NK-92 (cell line): ENCODE results near the gene FAXC.
"Not testable (repeated sequence)": the region's sequence is repeated elsewhere in the genome, so short reads cannot be mapped to it uniquely, and the experiment has no call there.

Experiments
- DNase-seq: peaks from one replicate; lab custom pipeline; 2025; ENCODE audit not compliant: unreplicated experiment; lab: John Stamatoyannopoulos, UW

FAXC gene

DNA sequence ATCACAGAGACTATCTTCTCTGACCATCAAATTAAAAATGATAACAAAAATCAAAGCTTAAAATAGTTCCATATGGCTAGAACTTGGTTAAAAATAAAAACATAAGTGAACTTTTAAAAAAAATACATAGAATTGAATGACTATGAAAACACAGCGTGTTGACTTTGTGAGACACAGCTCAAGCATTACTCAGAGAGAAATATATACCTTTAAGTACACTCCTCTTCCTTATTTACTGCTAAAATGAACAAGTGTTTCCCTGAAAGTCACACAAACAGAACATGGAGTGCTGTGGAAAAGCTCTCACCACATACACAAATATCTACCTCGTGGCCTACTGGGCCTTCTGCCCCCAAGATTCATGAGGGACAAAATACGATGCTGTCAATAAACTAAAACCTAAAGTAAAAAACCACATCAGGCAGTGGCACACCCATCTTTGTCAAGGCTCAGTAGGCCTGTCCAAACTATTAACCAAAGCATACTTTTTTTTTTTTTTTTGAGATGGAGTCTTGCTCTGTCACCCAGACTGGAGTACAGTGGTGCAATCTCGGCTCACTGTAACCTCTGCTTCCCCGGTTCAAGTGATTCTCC, 7.5 kb downstream of the FAXC start:
- no peak for DNase-seq

DNA sequence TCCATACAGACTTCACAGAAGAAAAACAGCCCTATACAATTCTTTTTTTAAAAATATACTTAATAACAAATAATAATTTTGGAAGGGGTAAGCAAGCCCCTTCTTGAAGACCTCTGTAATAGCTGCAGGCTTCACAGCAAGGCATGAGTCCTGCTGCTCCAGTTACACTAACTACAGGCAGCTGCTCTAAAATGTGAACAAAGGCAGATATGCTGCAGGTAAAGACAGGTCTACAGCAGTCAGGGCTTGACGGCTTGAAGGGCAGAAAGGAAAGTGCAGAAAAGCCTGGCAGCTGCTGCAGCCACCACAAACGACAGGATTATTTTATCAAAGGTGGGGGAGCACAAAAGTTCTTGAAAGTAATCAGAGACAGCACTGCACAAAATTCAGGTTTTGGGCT, 11.3 kb downstream of the FAXC start:
- no peak for DNase-seq

DNA sequence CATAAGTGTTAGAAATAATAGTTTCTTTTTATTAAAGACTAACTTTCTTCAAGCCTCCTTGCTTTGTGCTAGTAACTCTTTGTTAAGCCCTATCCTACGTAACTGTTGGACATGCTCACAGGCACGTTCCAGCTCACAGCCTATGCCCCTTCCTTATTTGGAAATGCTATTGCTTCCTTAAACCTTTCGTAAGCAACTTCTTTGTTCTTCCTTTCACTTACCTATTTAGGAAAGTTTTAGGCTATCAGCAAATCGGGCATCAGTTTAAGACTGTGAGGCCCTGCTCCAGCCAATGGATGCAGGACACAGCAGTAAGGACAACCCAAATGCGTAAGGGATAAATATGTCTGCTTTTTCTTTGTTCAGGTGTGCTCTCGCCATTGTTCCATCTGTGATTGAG, 14.2 kb downstream of the FAXC start:
- DNase-seq, result not testable (repeated sequence)

DNA sequence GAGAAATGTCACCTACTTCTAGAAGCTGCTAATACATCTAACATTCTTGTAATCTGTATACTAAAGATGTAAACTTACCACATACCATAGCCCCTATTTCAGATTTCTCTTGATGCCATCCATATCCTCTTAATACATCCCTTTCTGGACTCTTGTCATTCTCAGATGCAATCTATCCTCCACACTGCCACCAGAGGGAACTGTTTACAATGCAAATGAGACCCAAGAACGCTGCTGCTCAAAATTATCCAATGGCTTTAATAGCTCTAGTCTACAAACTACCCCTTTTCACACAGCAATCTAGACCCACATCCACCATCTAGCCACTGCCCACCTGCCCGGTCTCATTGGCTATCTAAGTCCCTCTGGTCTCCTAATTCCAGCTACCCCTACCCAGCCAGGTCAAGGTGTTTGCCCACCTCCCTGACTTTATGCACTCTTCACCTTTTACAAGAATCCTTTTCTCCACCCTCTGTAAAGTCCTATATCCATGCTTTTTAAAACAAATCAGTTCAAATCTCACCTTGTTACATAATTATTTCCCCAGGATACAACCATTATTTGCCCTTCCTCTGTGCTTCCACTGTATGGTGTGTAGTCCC, 14.8 kb downstream of the FAXC start:
- DNase-seq, result no peak

DNA sequence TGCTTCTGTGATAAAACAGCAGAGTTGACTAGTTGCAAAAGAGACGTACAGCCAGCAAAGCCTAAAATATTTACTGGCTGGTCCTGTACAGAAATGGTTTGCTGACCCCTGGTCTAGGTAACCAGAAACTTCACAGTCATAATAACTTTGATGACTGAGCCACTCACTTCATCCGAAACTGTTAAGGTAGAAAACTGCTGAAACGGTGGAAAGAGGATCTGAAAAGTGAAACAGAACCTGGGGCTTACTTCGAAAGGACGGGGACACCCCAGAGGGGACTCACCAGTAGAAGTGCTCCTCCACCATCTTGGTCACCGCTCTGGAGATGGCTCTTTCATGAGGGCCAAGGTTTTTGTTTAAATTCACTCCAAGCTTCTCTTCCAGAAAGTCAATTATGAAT, 16.4 kb downstream of the FAXC start:
- DNase-seq, result no peak

DNA sequence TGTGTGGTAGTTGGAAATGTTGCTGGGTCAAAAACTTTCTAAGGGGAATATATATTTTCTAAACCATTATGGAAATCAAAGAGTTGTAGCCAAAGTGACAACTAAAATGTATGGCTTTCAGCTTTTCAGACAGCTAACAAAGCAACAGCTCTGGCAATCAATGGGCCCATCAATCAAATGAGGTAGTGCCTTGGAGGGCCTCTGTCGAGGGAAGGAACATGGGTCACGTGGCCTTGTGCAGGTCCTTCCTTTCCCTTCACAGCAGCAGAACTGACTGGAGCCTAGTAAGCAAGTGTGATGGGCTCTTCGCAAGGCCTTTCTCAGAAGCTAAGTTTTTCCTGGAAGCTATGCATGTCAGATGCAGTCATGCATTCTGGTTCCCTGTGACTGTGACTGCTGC, 17.9 kb downstream of the FAXC start:
- DNase-seq, result no peak

DNA sequence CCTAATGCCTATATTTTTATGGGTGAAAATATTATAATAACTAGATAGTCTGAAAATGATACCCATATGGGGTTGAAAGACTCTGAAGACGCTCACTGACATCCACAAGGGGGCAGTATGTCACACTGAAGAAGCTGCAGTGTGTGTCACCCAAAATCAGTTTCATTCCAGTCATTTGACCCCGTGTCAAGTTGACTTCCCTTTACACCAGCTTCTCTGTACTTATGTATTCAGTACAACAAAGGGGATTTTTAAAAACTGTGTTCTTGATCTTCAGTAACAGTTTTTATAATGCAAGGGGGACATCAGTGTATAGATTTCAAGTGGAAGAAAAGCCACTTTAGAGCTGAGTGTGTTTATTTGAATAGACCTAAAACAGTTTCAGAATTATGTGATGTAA, 19.3 kb downstream of the FAXC start:
- no peak for DNase-seq

DNA sequence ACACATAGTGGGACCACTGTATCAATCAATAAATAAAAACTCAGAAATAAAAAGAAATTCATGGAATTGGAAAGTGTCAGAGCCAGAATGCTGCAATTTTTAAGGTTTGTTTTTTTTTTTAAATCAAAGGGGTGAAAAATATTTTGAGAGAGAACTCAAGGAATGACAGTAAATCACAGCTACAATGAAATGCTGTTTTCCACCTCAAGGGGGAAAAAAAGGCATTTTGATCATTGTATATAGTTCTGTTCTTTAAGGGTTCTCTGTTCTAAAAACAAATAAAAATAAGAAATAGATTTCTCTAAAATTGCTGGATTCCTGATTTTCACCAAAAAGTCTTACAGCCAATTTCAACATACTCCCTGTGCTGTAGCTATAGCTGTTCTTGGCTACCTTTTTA, 24.5 kb downstream of the FAXC start:
- DNase-seq, result no peak

DNA sequence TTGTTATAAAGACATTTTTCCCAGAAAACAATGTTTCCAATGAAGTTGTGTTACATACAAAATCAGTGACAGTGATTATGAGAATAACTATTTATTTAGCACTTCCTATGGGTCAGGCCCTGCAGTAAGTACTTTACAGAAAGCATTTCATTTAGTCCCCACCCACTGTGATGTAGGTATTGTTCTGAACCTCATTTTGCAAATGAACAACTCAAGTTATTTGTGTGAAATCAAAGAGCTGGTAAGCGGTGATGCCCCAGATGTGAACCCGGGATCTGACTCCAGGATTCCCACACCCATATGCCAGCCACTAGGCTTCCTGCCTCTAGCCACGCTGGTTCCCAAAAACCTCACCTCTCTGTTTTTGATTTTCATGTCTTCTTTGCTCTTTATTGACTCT, 30.9 kb downstream of the FAXC start:
- DNase-seq, result no peak

DNA sequence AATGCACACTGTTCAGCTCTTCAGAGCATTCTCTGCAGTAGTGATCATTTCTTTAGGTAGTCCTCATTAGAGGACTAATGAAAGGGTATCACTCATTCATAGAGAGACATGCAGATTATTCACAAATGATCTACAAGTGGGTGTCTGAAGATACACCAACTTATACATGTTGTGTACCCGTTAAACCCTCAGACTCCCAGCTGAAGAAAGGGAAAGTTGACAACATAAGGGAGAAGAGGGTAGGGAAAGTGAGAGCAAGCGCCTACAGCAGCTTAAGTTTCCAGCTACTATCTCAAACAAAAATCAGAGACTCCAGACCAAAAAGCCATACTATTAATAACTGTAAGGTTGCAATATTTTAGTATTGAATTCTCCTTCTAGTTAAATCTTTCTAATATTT, 37.1 kb downstream of the FAXC start:
- DNase-seq, result no peak

DNA sequence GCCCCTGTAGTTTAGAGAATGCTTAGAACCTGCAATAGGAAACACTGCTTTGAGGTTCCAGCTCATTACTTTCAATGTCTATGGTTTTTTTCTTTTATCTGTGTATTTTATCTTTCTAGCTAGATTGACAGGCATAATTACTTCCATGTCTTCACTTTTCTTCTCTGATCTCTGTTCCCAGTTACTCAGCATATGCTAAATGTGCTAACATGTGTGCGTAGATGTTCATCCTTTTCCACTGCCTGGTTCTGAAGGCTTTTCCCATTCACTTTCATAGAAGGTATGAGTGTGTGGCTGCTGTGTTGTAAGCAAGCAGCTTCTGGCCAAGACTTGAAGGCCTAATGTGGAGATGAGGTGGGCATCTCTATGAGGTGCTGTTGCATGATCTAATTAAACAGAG, 38.9 kb downstream of the FAXC start:
- no peak for DNase-seq

DNA sequence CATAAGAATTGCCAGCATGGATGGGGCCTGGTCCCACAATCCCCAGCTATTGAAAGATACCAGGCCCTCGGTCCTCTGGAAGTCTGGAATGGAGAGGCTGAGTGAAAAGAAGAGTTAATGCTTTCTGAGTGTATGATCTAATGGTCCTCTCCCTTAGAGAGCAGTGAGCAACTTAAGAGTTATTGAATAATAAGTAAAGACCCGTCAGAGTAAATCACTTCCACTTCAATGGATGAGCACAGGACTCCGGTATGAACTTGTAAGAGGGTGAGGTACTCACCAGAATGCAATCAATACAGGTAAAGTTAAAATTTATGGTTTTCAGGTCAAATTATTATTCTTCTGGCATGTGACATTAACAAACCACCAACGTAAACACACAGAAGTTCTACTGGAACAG, 39.9 kb downstream of the FAXC start:
- no peak for DNase-seq

DNA sequence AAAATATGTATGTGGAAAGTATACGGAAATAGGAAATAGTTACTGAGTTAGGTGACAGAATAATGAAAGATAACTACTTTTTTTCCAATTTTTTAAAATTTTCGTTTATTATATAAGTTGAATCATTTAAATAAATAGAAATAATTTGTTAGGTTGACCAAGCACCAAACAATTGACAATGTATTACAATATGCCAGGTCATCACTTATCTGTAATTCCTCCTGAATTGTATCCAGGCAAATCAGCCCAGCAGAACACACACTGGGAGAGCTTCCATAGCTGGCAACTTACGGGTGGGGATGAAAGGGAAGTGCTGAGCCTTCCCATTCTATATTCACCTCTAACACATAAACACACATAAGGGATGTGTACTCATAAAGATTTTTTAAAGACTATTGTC, 40.7 kb downstream of the FAXC start:
- DNase-seq, result no peak

DNA sequence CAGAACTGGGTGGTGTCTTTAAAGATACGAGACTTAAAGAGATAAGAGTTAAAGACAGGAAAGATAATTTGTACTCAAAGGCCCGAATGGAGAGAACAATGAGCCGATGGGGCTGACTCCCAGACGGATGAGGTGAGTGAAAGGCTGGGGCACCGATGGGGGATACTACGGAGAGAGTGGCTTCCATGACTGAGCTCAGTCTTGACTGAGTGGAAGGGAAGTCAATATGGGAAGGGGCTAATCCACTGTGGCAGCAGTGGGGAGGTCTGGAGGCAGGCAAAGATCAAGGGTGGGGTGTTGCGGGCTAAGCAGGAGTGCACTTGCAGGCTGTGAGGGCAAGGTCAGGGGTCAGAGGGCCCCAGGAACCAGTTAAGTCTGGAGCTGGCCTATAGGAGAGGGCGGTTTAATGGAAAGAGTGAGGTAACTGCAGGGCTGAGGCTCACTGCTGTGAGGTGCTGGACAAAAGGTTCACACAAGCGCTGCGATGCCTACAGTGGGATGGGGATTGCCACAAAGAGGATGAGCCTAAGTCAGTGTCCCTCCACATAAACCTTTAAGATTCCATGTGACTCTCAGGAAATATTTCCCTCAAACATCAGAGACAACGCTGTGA, 42.1 kb downstream of the FAXC start:
- no peak for DNase-seq

DNA sequence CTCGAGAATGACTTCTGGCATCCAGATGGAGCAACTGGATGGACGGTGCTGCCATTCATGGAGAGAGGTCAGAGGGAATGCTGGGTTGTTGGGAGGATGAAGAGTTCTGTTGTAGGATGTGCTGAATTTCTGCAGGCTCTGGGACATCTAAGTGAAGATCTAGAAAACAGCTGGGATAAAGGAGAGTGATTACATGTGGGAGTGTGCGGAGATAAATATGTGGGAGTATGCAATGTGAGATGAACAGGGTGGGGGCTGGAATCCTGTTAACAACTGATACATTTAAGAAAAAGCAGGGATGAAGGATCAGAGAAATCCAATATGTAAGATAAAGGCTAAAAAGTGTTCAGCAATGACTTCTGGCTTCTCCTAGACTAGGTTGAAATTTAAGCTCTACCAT, 43.1 kb downstream of the FAXC start:
- no peak for DNase-seq

DNA sequence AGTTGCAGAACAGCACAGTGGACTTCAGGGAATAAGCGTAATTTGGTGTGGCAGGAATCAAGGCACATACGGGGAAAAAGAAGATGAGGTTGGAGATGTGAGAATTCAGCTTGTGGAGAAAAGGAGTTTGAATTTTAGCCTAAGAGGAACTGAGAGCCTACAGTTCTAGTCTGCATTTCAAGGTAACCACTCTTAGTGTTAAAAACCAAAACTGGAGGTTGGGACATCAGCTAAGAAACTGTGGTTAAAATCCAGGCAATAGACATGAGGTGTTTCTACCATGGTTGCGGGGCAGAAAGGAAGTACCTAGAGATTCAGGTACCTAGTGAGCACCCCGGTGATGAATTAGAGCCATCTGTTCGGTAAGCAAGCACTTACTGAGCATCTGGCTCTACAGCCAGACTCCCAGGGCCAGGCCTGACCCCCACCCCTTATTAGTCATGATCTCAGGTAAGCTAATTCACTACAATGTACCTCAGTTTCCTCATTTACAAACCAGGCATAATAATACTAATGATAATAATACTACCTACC, 44.4 kb downstream of the FAXC start:
- no peak for DNase-seq

DNA sequence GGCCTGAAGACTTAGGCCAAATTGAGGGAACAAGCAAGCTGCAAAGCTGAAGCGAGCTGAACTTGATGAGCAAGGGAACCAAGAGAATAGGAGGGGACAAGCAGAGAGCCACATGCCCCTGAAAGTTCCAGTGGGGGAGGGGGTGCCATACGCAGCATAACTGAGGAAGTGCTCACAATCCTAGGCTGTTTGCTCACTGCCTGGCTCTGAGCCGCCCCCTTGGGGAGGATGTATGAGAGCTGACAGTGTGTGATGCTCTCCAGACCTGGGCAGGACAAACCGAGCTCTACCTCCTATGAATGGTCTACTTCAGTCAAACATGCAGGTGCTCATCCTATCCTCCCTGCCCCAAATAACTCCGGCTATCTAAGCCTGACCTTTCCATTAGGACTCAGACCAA, 52.1 kb downstream of the FAXC start:
- no peak for DNase-seq

DNA sequence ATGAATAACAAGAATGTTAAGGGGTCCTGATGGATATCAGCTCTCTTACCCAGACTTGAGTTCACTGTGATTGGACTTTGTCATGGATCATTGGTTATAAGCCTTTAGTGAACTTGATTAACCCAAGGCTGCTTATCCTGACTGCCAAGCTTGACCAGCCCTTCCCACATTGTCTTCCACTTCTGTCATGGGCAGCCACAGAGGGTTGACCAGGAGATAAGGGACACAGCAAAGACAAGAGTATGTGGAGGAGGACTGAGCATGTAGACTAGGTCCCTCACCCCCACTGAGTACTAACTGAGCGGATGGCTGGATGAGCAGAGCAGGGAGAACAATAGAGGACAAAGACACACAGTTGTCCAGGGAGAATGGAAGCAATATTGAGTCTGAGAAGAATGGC, 52.5 kb downstream of the FAXC start:
- no peak for DNase-seq

DNA sequence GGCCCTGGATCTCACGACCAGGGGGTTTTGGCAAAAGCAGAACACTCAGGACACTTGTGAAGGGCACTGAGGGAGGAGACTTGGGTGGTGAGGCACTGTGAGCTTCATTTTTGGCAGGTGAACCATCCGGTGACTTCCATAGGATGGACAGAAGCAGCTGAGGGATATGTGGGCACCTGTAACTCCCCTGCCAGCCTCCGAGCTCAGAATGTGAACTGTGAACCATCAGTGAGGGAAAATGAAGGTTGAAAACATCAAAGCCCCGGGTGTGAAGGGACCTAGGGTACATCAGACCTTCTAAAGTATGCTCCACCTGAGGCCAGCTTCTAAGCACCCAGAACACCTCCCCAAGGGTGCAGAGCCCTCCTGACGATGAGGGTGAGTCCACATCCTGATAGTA, 53.2 kb downstream of the FAXC start:
- DNase-seq, result no peak

DNA sequence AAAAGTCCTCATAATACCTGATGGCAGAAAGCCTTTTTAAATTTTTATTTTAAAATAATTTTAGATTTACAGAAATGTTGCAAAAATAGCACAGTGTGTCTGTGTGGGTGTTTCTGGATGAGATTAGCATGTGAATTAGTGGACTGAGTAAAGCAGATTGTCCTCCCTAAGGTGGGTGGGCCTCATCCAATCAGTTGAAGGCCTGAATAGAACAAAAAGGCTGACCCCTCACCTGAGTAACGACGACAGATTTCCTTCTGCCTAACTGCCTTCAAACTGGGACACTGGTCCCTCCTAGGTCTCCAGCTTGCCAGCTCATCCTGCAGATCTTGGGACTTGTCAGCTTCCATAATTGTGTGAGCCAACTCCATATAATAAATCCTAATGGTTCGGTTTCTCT, 54.2 kb downstream of the FAXC start:
- DNase-seq, result no peak

DNA sequence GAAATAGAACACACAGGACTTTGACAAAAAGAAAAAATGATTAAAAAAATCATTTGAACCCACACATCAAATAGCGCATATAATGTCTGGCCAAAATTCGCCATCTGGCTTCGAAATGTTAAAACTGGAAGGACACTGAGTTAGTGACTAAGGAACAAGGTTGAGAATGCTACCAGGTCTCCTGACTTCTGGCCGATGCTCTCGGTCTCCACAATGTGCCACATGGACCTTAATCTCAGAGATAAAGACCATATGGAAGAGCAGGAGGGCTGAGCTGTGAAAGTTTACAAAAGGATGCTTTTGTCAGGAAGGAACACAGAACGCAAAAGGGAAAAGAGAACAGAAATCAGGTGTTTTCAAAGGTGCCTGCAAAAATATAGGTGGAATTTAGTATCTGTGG, 54.7 kb downstream of the FAXC start:
- DNase-seq, result no peak

DNA sequence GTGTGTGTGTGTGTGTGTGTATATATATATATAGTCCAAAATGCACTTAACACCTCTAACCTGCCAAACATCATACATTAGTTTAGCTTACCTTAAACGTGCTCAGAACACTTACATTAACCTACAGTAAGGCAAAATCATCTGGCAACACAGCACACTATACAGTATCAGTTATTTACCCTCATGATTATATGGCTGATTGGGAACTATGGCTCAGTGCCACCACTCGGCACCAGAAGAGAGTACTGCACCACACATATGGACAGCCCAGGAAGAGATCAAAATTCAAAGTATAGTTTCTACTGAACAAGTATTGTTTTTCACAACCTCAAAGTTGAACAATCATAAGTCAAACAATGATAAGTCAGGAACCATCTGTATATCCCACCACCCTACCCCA, 59.8 kb downstream of the FAXC start:
- no peak for DNase-seq

DNA sequence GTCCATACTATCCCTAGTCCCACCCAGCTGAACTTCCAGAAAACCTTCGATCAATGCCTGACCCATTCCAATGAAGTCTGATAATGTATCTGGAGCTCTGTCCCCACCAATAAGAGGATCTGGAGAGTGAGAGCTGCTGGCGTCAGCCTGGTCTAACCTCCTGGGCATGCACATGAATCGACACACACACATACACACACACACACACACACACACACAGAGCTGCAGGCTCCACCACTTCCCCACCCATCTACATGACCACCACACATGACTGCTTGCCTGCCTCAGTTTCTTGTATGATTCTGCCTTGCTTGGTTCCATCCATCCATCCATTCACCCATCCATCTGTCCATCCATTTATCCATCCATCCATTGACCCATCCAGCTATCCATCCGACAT, 60.8 kb downstream of the FAXC start:
- no peak for DNase-seq
